ENCODE results near the gene PLEKHA5. TPM values are rescaled to one million over a fixed set of nuclear protein-coding genes. Genes with fewer than 3 reads are reported as not detected.
A peak's percentile ranks its signal among the peaks of the same experiment; 100 is the strongest.

The PLEKHA5 gene
- polyA plus RNA-seq, 1 donor (not counting 4 experiments of a cell fraction or from before 2014, with no cell fraction given), result 21.7 TPM

GRCh38 chr12:19203013-19203412 lies 73.5 kb downstream of the PLEKHA5 start:
- Histone ChIP-seq H3K4me3 (ENCODE audit: control insufficient read depth in 2 of 3, extremely low read depth in 1 of 3, insufficient read depth in 2 of 3, low read depth in 1 of 3, low read length in 3 of 3) (no peak overlapping the region), H4K20me1 (ENCODE audit: control insufficient read depth, extremely low read depth, insufficient read depth, low read length) (peaks cover 2% of the 10 kb centered on the region), H3K36me3 (ENCODE audit: control insufficient read depth in 2 of 2, extremely low read depth in 1 of 2, insufficient read depth in 2 of 2, low read length in 2 of 2) (no peaks in the 10 kb centered on the region), H3K9me3 (ENCODE audit: control insufficient read depth, low read depth, low read length) (no peaks in the 10 kb centered on the region), H3K27me3 (ENCODE audit: control insufficient read depth, extremely low read depth, insufficient read depth, low read length) (no peaks in the 10 kb centered on the region), H2AFZ (ENCODE audit: control insufficient read depth, low read length) (no peak overlapping the region), H3K4me2 (ENCODE audit: control insufficient read depth, extremely low read depth, insufficient read depth, low read depth, low read length) (no peak overlapping the region), H3K9me1 (ENCODE audit: control insufficient read depth, extremely low read depth, insufficient read depth, low read length) (no peaks in the 10 kb centered on the region), H3K9ac (ENCODE audit: control insufficient read depth, extremely low read depth, insufficient read depth, low read length) (no peak overlapping the region), H3K79me2 (ENCODE audit: control insufficient read depth, insufficient read depth, low read length) (peaks cover 35% of the 10 kb centered on the region), H3K4me1 (ENCODE audit: control insufficient read depth, extremely low read depth, insufficient read depth, low read length) (peaks cover 14% of the 10 kb centered on the region), H3K27ac (ENCODE audit: control insufficient read depth, insufficient read depth, low read length) (no peak overlapping the region)
- no peak for TF ChIP-seq EZH2 (IDR thresholded peaks at IDR 0.05; ENCODE audit: low read length)
- FAIRE-seq (peak; percentile 9), DNase-seq (ENCODE audit: low read depth, low spot score) (no peak)
- dilution Hi-C loops (cut with MboI; ENCODE audit: extremely low pct_ligation_motif_present, low sequenced_read_pairs), result no loop called here

- no peak for FAIRE-seq
- no peak overlapping the region for H3K9ac ChIP-seq (ENCODE audit: control insufficient read depth, extremely low read depth, insufficient read depth, low read length)
- H3K4me1 ChIP-seq (ENCODE audit: control insufficient read depth, extremely low read depth, insufficient read depth, low read length), result peaks cover 6% of the 10 kb centered on the region
- no peak overlapping the region for H3K4me2 ChIP-seq (ENCODE audit: control insufficient read depth, extremely low read depth, insufficient read depth, low read depth, low read length)
- H3K36me3 ChIP-seq (ENCODE audit: control insufficient read depth in 2 of 2, extremely low read depth in 1 of 2, insufficient read depth in 2 of 2, low read length in 2 of 2), result no peaks in the 10 kb centered on the region
- no peak overlapping the region for H2AFZ ChIP-seq (ENCODE audit: control insufficient read depth, low read length)
- dilution Hi-C loops (cut with MboI; ENCODE audit: extremely low pct_ligation_motif_present, low sequenced_read_pairs), result no loop called here
- no peaks in the 10 kb centered on the region for H3K9me3 ChIP-seq (ENCODE audit: control insufficient read depth, low read depth, low read length)
- no peaks in the 10 kb centered on the region for H4K20me1 ChIP-seq (ENCODE audit: control insufficient read depth, extremely low read depth, insufficient read depth, low read length)
- no peaks in the 10 kb centered on the region for H3K9me1 ChIP-seq (ENCODE audit: control insufficient read depth, extremely low read depth, insufficient read depth, low read length)
- H3K79me2 ChIP-seq (ENCODE audit: control insufficient read depth, insufficient read depth, low read length), result peaks cover 35% of the 10 kb centered on the region
- H3K27ac ChIP-seq (ENCODE audit: control insufficient read depth, insufficient read depth, low read length), result no peak overlapping the region
- no peak overlapping the region for H3K4me3 ChIP-seq (ENCODE audit: control insufficient read depth in 2 of 3, extremely low read depth in 1 of 3, insufficient read depth in 2 of 3, low read depth in 1 of 3, low read length in 3 of 3)
- no peak for DNase-seq (ENCODE audit: low read depth, low spot score)
- TF ChIP-seq EZH2 (IDR thresholded peaks at IDR 0.05; ENCODE audit: low read length) (no peak), CTCF (optimal IDR thresholded peaks at IDR 0.05 in 1 of 3, IDR thresholded peaks at IDR 0.05 in 1 of 3, conservative IDR thresholded peaks at IDR 0.05 in 1 of 3; ENCODE audit: extremely low read depth in 1 of 3, insufficient read depth in 2 of 3, low read length in 3 of 3) (no peak)
- H3K27me3 ChIP-seq (ENCODE audit: control insufficient read depth, extremely low read depth, insufficient read depth, low read length), result no peaks in the 10 kb centered on the region
Measured at GRCh38 chr12:19203539-19204506, 74.3 kb downstream of the PLEKHA5 start.

Measured in keratinocyte (primary cell).